Midbrain (tissue), 1 donor: ENCODE data around the gene BSG.
"Not testable (repeated sequence)": the region's sequence is repeated elsewhere in the genome, so short reads cannot be mapped to it uniquely, and the experiment has no call there.

Source experiments
- DNase-seq: peaks from one replicate; lab custom pipeline; 2025; lab: John Stamatoyannopoulos, UW

Gene BSG

GRCh38 chr19:620166-620862, 47.9 kb downstream of the BSG start:
- DNase-seq = no peak

DNA sequence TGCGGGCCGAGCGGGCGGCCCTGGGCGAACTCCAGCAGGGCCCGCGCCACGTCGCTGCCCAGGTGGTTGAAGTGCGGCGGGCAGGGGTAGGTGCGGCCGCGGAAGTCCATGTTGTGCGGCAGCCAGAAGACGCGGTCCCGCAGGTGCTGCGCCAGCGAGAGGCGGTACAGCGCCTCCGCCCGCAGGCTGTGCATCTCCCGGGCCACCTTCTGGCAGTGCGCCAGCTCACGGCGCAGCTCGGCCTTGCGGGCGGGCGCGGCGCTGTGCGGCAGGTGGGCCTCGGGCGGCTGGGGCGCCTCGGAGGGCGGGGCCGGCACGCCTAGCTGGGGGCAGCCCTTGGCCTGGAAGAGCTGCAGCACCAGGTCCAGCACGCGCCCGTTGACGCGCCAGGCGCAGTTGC, 48.8 kb downstream of the BSG start:
- DNase-seq = not testable (repeated sequence)

DNA sequence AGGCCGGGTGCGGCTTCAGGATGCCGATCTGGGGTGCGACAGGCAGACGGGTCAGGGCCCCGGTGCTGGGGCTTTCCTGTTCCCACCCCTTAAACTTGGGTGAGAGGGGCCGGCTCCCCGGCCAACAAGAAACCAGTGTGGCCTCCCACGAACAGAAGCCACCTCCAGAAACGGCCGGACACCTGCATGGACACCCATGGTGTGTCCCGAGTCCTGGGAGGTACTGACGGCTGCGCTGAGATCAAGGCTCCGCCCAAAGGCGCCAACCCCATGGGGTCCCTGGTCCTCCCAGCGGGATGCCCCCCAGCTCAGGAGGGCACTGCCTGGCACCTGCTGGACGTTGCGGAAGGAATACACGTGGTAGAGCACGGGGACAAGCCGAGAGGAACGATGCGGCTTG, 49.4 kb downstream of the BSG start:
- no peak for DNase-seq

- DNase-seq = no peak
Measured at GRCh38 chr19:622666-623065, 50.3 kb downstream of the BSG start.

- DNase-seq = no peak
Measured at GRCh38 chr19:623175-623916, 51.0 kb downstream of the BSG start.

DNA sequence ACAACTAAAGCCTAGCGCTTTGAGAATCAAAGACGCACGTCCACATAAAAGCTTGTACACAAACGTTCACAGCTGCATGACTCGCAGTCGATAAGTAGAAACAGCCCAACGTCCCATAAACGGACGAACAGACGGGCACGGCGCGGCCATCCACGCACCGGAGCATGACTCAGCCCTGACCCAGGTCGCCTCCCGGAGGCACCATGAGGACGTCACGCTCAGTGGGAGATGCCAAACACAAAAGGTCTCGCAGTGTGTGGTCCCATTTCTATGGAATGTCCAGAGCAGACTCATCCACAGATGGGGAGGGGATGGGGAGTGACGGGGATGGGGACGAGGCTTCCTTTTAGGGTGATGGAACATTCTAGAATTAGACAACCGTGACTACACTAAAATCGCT, 51.6 kb downstream of the BSG start:
- DNase-seq = no peak

DNA sequence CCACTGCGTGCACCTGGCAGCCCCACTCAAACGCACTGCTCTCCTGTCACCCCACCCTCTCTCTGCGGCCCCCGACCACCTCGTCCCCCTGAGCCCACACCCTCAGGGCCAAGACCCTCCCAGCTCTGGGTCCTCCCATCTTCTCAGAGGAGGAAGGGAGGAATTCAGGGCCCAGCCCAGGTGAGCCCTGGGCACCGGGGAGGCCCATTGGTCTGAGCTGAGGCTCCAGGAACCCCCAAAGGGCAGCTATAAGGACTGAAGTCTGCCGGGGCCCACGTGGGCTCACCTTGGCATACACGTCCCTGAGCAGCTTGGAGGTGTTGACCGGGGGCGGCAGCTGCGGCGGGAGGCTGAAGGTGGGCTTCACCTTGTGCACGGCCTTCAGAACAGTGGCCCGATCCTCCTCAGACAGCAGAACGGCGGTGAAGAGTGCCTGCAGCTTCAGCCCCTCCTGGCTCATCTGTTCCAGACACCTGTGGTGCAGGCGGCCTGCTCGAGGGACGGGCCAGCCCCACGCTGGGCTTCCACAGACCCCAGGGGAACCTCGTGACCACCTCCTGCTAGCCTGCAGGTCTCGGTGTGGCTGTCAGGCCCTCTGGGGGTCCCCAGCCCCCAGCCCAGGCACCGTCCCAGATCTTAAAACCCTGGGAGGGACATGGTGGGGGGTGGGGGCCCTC, 52.2 kb downstream of the BSG start:
- no peak for DNase-seq

DNA sequence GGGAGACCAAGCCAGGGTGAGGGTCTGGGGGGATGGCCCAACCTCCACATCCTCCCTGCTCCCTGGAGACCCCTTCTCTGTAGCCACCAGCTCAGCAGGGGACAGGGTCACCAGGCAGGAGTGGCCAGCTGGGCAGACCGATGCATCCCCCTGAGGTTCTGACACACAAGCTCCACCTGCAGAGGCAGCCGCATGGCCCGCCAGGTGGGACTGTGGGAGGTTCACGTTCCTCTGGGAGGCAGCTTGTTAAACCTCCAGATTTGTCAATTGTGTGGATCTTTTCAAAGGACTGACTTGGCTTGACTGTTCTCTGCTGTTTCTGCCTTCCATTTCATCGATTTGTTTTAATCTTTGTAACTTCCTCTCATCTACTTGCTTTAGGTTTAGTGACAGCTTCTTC, 52.9 kb downstream of the BSG start:
- no peak for DNase-seq

GRCh38 chr19:626566-626965, 54.2 kb downstream of the BSG start:
- not testable (repeated sequence) for DNase-seq

DNA sequence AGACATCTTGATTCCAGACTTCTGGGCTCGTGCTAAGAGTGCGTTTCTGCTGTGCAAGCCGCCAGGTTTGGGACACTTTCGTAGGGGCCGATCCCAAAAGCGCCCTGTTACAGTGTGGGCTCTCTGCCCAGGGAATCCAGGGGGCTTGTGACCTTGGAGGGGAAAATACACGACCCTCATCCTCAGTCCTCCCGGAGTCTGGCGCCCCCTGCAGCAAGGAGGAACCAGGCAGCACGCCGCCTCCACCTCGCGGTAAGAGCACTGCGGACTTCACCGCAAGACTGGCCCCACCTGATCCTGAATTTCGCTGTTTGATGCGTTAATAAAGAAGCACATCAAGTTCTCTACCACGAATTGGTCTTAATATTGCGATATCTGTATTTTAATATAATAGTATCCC, 55.8 kb downstream of the BSG start:
- DNase-seq = no peak

DNA sequence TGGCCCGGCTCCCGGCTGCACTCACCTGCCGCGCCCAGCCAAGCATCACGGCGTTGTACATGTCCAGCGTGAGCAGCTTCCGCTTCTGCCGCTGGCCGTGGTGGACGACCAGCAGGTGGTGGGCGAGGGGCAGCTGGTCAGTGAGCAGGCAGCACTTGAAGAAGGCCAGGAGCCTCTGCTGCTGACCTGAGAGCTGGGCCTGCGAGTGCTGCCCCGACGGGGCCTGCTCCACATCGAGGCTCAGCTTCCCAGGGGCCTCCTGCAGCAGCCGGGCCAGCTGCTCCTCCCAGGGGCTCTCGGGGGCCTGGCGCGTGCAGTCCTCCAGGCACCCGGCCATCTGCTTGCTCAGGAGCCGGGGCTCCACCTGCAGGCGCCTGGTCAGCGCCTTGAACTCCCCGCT, 57.1 kb downstream of the BSG start:
- DNase-seq = not testable (repeated sequence)

DNA sequence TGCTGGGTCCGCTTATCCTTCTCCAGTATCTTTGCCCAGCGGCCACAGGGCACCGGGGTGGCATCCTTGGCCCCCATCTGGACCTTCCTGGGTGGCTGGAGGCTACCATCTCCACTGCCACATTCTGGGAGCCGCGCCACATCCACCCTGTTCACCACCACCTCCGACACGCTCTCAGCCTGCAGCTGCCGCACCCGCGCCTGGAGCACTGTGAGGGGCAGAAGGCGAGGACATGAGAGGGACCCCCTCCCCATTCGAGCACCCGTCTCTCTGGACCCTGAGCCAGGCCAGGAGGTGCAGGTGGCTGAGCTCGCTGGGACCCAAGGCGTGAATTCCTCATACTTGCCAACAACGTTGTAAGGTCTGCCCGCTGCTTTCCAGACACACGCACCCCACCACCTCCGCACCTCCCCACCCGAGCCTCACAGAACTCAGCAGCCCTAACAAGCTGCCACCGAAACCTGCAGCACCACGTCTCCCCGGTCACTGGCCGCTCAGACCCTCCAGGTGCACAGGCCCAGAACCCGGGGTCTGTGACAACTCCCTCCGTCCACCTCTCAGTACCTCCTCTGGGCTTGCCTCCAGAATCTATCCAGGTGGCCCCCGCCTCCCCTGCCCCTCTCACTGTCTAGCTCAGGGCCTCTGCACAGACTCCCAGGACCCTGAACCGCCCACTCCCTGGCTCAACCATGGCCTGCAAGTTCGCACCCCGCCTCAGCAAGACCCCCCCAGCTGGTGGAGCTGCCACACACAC, 57.7 kb downstream of the BSG start:
- DNase-seq = no peak

DNA sequence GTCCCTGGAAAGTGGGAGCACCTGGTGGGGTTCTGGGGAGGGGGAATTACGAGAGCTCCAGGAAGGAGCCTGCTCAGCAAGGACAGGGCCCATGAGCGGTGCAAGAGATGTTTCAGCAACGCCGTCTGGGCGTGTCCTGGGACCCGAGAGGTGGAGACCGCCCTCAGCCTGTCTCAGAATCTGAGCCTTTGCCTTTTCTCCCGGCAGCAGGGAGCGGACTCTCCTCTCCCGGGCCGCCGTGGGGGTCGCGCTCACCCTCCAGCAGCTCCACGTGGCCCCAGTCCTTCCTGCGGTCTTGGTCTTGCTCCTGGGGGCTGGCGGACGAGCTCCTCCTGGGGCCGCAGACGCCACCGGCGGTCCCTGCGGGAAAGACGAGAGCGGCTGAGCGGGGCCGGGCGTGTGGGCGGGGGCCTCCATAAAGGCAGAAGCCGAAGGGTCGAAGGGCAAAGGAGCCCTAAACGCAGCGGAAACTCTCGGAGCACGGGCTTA, 60.2 kb downstream of the BSG start:
- no peak for DNase-seq
